Measurements from ENCODE around the gene RGS6.

RGS6 gene

DNA sequence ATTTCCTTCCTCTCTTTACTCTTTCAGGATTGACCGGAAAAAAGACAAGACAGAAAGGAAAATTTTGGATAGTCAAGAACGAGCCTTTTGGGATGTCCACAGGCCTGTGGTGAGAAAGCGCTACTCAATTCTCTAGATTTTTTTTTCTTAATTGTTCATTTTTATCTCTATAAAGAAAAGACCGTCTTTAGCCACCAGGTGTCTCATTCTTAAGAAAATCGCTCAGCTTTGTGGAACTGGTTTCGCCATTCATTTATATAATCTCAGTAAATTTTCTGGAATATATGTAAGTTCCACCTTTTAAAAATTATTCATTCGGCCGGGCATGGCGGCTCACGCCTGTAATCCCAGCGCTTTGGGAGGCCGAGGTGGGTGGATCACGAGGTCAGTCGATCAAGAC is 540.6 kb downstream of the RGS6 start:
- no peak for DNase-seq

GRCh38 chr14:72476657-72477499 is 544.6 kb downstream of the RGS6 start:
- peak; percentile 87 for DNase-seq

- peak; percentile 61 for DNase-seq
These were observed 545.3 kb downstream of the RGS6 start for GRCh38 chr14:72477578-72477977.

DNA sequence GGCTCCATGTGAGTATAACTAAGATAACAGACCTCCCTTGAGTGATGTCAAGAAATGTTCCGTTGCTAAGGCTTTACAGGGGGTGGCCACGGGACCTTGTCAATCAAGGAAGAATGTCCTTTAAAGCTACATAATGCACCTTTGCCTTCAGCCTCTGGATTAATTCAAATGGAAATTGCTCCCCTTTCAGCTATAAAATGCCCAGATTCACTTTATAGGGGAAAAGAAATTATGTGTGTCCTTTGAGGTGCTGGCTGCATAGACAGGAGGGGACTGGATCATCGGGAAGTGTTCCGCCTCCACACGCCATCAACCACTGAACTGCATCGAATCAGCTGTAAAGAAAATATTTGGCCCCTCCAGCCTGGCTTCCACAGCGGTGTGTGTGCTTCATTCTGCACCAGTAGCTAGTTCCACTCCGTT is 546.3 kb downstream of the RGS6 start:
- peak; percentile 63 for DNase-seq

DNA sequence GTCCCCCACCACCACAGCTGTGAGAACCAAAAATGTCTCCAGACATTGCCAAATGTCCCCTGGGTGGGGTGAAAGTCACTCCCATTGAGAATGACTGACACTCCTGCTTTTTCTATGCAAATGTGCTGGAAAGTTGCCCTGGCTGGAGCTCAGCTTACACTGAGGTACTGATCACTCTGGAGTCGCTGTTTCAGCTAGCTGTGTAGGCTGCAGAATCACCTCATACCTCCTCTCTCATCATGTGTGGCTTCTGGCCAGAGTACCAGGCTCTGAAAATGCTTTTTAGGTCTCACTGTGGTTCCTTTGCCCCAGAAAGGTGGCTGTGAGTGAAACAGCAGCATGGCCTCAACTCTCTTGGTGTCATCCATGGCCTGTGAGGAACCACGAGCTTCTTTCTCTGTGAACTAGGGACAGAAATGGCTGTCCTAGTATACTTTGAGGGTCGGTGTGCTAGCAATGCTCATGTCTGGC is 547.3 kb downstream of the RGS6 start:
- DNase-seq, result peak; percentile 85

DNA sequence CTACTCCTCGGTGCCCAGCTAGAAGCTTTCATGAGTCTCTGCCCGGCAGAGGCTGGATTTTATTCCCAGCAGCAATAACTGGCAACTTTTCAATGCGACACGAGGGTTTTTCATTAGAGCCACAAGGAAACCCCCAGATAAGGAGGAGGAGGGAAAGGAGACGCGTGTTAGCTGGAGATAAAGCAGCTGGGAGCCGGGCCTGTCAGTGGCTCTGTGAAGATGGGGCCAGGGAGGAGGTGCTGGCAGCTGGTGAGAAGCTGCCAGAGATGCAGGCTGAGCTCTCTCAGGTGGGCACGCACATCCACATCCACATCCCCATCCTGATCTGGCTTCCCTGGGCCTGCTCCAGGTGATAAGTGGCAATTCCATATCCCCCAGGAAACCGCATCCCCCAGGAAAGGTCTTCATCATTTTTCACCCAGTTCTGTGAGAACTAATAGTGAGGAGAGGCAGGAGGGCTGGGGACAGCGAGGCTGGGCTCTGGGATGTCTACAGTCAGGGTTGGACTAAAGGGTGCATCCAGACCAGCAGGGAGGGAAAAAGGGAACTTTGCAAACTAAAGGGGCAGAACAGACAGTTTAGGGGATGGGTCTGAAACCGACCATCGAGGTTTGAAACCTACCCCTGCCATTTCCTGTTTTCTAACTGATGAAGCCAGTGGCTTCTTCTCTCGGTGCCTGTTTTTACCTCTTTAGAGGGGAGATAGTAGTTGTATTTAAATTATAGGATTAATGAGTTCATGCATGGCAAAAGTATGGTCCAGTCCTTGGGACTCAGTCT is 548.4 kb downstream of the RGS6 start:
- no peak for DNase-seq

- no peak for DNase-seq
These were observed 551.1 kb downstream of the RGS6 start for GRCh38 chr14:72483311-72483710.

- DNase-seq, result no peak
These were observed 553.5 kb downstream of the RGS6 start for GRCh38 chr14:72485695-72486094.

- no peak for DNase-seq
These were observed 556.3 kb downstream of the RGS6 start for GRCh38 chr14:72488514-72488913.

DNA sequence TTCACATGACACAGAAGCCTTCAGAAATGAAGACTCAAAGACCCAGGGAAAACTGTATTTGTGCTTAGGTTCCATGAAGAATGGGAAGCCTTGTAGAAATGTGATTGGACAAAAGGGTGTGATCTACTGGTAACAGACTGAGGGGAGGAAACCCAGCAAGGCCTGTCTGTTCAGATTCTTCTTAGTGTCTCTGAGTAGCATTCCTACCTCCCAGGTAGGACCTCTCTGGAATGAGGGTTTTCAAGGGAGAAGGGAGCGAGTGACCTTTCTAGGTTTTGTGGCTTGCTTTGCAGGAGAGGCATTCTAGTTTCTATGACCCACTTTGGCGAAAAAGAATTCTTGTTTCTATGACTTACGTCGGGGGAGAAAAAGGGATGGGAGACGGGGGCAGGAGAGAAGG is 560.0 kb downstream of the RGS6 start:
- DNase-seq, result no peak

- DNase-seq, result no peak
These were observed 563.4 kb downstream of the RGS6 start for GRCh38 chr14:72495668-72496067.

GRCh38 chr14:72498646-72499045 is 566.4 kb downstream of the RGS6 start:
- no peak for DNase-seq

DNA sequence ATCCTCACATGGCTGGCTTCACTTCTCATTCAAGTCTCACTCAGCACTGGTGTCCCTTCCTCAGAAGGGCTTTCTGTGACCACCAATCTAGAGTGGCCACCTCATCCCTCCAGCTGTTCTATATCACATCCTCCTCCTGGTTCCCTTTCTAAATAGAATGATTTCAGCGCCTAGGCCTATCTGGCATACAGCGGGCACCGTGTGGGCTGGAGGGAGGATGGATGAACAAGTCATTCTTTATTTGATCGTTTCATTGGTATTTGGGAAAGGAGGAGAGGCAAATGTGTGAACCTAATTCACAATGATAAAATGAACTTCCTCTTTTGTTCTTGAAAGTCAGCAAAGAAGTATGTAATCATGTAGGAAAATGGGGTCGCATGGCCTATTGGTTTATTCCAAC is 567.5 kb downstream of the RGS6 start:
- no peak for DNase-seq

GRCh38 chr14:72500234-72500838 is 568.1 kb downstream of the RGS6 start:
- peak; percentile 97 for DNase-seq

DNA sequence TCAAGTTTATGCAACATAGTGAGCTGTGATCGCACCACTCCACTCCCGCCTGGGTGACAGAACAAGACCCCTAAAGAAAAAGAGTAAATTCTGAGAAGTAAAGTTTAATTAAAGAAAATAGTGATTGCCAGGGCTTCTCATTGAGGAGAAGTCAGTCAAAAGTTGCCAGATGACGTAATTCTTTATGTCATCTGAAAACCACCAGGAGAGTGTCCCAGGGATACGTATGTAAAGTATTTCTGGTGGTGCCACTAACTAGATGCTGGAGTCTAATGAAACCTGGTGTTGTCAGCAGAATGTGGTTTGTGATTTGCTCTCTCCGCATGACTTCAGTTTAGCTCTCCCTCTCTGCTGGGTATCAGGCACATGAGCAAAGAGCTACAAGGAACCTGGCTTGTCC is 569.2 kb downstream of the RGS6 start:
- DNase-seq, result no peak

DNA sequence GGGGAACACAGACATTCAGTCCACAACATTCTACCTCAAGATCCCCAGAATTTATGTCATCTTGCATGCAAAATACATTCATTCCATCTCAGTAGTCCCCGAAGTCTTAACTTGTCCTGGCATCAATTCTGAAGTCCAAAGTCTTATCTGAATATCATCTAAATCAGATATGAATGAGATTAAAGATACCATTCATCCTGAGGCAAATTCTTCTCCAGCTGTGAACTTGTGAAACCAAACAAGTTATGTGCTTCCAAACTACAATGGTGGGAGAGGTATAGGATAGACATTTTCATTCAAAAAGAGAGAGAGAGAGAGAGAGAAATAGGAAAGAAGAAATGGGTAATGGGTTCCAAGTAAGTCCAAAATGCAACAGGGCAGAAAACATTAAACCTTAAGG is 571.0 kb downstream of the RGS6 start:
- DNase-seq, result no peak

DNA sequence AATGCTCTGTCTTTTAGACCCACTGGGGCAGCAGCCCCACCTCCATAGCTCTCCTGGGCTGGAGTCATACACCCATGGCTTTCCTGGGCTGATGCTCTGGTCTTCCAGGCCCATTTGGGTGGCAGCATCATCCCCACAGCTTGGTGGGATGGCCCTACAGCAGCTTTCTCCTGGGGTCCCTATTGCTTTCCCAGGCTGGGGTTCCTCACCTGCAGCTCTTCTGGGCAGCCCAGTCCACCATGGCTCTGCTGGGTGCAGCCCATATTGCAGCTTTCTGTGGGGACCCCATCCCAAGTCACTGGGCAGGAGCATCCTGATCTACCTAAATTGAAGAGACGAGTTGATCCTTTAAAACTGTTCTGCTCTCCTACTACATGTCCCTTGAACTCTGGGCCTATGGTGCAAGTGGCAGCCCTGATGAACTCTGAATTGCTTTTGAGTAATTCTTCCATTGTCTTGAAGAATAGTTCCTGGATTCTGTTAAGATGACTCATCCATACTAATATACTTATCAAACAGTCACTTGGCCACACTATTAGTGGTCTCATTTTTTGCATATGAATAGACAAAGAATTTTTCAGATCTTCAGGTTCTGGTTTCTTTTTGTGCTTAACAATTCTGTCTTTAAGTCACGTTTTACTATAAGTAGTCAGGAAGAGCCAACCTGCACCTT is 571.6 kb downstream of the RGS6 start:
- no peak for DNase-seq

DNA sequence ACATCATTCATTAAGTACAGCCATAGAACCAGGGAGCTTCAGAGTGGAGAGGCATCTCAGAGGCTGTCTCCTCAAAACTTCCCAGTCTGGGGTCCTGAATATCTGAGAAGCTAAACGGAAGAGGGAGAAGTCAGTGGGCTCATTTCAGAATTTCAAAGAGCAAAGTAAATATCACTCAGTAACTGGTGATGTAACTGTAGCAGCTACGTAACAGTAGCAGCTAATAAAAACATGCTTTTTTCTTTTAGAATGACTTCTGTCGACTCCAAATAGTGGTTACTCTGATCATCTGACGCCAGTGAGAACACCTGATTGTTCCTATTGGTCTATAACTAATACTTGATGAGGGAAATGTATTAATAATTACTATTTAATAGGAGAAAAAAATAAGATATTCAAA is 578.3 kb downstream of the RGS6 start:
- DNase-seq, result no peak

DNA sequence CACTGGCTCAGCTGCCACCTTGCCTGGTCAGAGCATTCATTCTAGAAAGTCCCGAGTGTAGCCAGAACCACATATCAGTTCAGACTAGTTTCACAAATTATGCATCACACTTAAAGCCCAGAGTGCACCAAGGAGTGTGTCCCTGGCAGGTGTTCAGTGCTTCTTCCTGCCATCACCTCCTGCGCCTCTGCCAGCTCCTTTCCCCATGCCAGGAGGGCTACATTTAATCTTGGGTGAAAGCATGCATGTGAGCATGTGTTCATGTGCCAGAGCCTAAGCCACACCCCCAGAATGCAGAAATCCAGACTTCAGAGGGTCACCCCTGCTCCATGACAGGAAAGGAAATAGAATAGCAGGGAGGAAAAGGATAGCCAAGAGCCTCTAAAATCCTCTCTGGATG is 580.1 kb downstream of the RGS6 start:
- no peak for DNase-seq

DNA sequence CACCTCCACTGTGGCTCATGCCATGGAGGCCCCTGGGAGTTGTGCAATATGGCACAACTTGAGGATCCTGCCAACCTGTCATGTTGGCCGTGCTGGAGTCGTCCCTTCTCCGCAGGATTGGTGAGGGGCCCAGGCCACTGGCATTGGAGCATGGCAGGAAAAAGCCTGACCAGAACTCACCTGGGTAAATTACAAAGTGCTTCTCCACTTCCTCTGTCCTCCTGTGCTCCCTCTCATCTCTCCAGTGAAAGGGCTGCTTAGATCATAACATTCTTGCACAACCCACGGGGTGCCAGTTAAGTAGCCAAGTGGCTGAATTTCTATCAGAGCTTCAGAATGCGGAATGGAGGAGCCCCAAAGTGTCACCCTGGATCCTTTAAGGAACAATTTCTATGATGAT is 580.7 kb downstream of the RGS6 start:
- no peak for DNase-seq

- no peak for DNase-seq
These were observed 581.1 kb downstream of the RGS6 start for GRCh38 chr14:72513346-72513745.

DNA sequence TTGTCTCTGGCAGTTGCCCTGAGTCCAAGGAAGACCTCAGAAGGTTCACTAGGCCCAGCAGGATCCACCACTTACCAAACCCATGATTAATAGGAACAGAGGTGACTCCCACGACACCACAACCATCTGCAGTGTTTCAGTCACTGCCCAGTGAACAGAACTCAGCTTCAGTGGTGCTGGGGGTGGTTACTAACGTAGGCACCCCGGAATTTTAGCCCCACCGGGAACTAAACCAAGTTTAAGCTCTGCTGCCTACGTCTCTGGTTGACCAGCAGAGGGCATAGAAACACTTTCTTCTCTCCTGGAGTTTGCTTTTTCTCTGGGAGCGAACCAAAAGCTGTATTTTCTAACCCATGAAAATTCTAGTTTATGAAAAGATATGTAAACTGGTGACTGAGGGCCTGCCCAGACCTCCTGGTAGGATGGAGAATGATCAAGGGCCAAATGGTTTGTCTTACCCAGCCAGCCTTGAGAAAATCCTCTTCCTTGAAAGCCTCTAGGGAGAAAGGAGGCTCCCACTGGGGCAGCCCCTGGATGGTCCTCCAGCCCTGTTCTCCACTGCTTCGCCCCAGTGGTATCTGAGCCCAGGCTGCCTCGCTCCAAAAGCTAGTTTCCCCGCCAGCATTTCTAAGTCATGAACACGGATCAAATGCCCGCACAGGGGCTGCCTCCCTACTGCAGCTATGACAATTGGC is 581.9 kb downstream of the RGS6 start:
- no peak for DNase-seq

DNA sequence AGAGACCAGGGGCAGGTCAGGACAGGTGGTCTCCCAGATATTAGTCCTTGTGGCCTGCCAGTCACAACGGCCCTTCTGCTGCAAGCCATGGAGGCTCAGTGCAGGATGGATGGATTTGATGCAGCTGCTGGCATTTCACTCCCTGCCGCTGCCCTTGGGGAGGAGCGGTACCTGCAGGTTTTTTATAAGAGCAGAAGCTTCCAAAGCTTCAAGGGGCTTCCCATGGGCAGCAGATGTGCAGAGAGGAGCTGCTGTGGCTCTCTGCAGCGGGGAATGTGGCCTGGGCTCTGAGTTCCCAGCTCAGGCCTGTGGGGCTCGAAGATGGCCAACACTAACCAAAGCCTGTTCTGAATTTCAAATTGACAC is 582.4 kb downstream of the RGS6 start:
- DNase-seq, result no peak

Measured in DMS79 (cell line).